Lower lobe of right lung (tissue), 2 donors: ENCODE measurements around the gene RHOBTB3. TPM values are rescaled to one million over a fixed set of nuclear protein-coding genes. Genes with fewer than 3 reads are reported as not detected.
A peak's percentile ranks its signal among the peaks of the same experiment; 100 is the strongest.

Source experiments
- ATAC-seq, 2 donors: fragments of 200-7000 bp; cut with Tn5 transposase; one replicate each; pipeline ENCODE4 v1.9.1; 2020 to 2022; ENCODE audit warnings: mild to moderate bottlenecking in 2 of 2, moderate library complexity in 2 of 2
- DNase-seq: peaks from one replicate; pipeline ENCODE4 v3.0.0-alpha.2; 2020
- H3K27ac ChIP-seq: fragments of 200-600 bp; one replicate; pipeline ENCODE4 v1.8.0; 2022
- H3K27me3 ChIP-seq: fragments of 200-600 bp; one replicate; pipeline ENCODE4 v1.8.0; 2022; ENCODE audit warnings: low read depth
- H3K36me3 ChIP-seq: fragments of 200-600 bp; one replicate; pipeline ENCODE4 v1.8.0; 2022; ENCODE audit warnings: mild to moderate bottlenecking
- H3K4me1 ChIP-seq: fragments of 200-600 bp; one replicate; pipeline ENCODE4 v1.8.0; 2022
- H3K4me3 ChIP-seq: fragments of 200-600 bp; one replicate; pipeline ENCODE4 v1.8.0; 2022; ENCODE audit warnings: mild to moderate bottlenecking
- H3K9me3 ChIP-seq: fragments of 200-600 bp; one replicate; pipeline ENCODE4 v1.8.0; 2022
- CTCF ChIP-seq: fragments of 200-600 bp; IDR thresholded peaks from one replicate; pipeline ENCODE4 v1.8.0; 2022; ENCODE audit warnings: antibody characterized with exemption, mild to moderate bottlenecking
- intact Hi-C: fragments of 100-400 bp; cut with DNase I; formaldehyde crosslinking; loops from one replicate; pipeline ENCODE4 v1.11.0; 2022
- total RNA-seq: library from RNA; stranded (reverse); fragmentation: NEBNext Ultra II Directional; extraction: Animal tissue kit (Norgen Biotek cat#: 25700); gene quantifications from one replicate; pipeline ENCODE4 v1.2.1, GENCODE V29; 2021
- donor health status: DM: no; HTN: yes; CAD: no; lungs with severe emphysema.

Gene RHOBTB3
- total RNA-seq, 1 donor from 2014 or later, result 51.7 TPM

- H3K27me3 ChIP-seq, result no peaks in the 10 kb centered on the region
- ATAC-seq (peak; percentile 48 to 59), DNase-seq (no peak)
- no peak for TF ChIP-seq CTCF
- H3K9me3 ChIP-seq, result no peaks in the 10 kb centered on the region
- H3K4me3 ChIP-seq, result no peak overlapping the region
- no peaks in the 10 kb centered on the region for H3K36me3 ChIP-seq
- intact Hi-C loops, result no loop called here
- H3K4me1 ChIP-seq, result no peaks in the 10 kb centered on the region
- no peak overlapping the region for H3K27ac ChIP-seq
Measured at GRCh38 chr5:95743232-95743631, 12.1 kb downstream of the RHOBTB3 start.

- Histone ChIP-seq H3K9me3 (no peaks in the 10 kb centered on the region), H3K4me3 (no peak overlapping the region), H3K4me1 (no peaks in the 10 kb centered on the region), H3K27ac (no peak overlapping the region), H3K36me3 (no peaks in the 10 kb centered on the region), H3K27me3 (no peaks in the 10 kb centered on the region)
- no peak for TF ChIP-seq CTCF
- no peak for ATAC-seq
- intact Hi-C loops, result no loop called here
- no peak for DNase-seq
Measured at GRCh38 chr5:95743877-95744276, 12.7 kb downstream of the RHOBTB3 start.

DNA sequence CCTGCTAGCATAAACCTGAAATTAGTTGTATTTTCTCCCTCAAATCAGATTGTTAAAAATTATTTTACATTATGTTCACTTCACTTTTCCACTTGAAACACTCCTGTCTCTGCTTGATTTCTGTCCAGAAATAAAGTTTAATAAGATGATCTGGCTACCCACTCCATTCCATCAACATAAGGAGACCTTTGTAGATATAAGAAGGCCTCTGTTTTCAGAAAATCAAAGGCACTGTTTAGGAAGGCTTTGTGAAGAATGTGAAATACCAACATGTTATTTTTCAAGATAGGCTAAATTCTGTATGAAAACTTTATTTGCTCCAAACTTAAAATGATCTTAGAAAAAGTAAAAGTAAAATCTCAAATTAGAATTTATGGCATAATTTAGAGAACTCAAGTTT is 15.1 kb downstream of the RHOBTB3 start:
- peaks cover 11% of the 10 kb centered on the region for H3K36me3 ChIP-seq
- H3K9me3 ChIP-seq, result no peaks in the 10 kb centered on the region
- intact Hi-C loops, result no loop called here
- no peaks in the 10 kb centered on the region for H3K27me3 ChIP-seq
- DNase-seq (no peak), ATAC-seq (no peak)
- no peak for TF ChIP-seq CTCF
- H3K4me3 ChIP-seq, result no peak overlapping the region
- no peak overlapping the region for H3K27ac ChIP-seq
- H3K4me1 ChIP-seq, result no peaks in the 10 kb centered on the region

GRCh38 chr5:95746722-95747679 is 15.9 kb downstream of the RHOBTB3 start:
- Histone ChIP-seq H3K4me1 (no peaks in the 10 kb centered on the region), H3K27me3 (no peaks in the 10 kb centered on the region), H3K27ac (no peak overlapping the region), H3K4me3 (no peak overlapping the region), H3K36me3 (peaks cover 11% of the 10 kb centered on the region), H3K9me3 (no peaks in the 10 kb centered on the region)
- no peak for TF ChIP-seq CTCF
- no peak for DNase-seq
- intact Hi-C loops, result no loop called here
- ATAC-seq, result no peak

DNA sequence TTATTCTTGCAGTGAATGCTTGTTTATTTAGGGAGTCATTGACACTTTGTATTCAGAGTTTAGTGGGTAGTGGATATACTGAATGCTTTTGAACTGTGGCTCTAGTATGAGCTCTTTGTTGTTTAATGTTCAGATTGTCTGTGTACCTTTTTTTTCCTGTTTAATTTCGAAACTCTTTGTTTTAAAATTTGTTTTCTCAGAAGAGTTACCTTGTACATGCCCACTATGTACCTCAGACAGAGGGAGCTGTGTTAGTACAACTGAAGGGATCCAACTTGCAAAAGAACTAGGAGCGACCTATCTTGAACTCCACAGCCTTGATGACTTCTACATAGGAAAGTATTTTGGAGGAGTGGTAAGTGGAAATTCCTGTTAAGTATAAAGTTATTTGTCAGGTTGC is 17.0 kb downstream of the RHOBTB3 start:
- Histone ChIP-seq H3K4me1 (no peaks in the 10 kb centered on the region), H3K9me3 (no peaks in the 10 kb centered on the region), H3K36me3 (peaks cover 18% of the 10 kb centered on the region), H3K27me3 (no peaks in the 10 kb centered on the region), H3K4me3 (no peak overlapping the region), H3K27ac (no peak overlapping the region)
- intact Hi-C loops, result no loop called here
- TF ChIP-seq CTCF, result no peak
- DNase-seq, result no peak
- peak; percentile 58 to 77 for ATAC-seq
